Astrocyte of the spinal cord (primary cell): ENCODE results near the gene SLC10A7.

Experiments
- DNase-seq: peaks from one replicate; pipeline ENCODE4 v3.0.0; 2011; ENCODE audit warnings: low read depth, low spot score
- H3K4me3 ChIP-seq: 2 replicates; pipeline ENCODE4 v1.5.1; 2011; ENCODE audit warnings: low read depth, mild to moderate bottlenecking, low read length, moderate library complexity
- CTCF ChIP-seq: IDR thresholded peaks from 2 replicates; pipeline ENCODE4 v1.5.1; 2012; ENCODE audit warnings: low read depth, mild to moderate bottlenecking, low read length, inconsistent platforms
- in situ Hi-C: cut with HindIII; loops from 2 replicates; pipeline ENCODE4 v1.10.0; 2017; ENCODE audit warnings: low sequenced_read_pairs

The SLC10A7 gene

GRCh38 chr4:146224326-146224966, 297.3 kb downstream of the SLC10A7 start:
- no peak overlapping the region for H3K4me3 ChIP-seq
- no peak for TF ChIP-seq CTCF
- no peak for DNase-seq
- in situ Hi-C loops = no loop called here

GRCh38 chr4:146222313-146222712, 299.4 kb downstream of the SLC10A7 start:
- peak; percentile 42 for DNase-seq
- no peak for TF ChIP-seq CTCF

GRCh38 chr4:146214238-146214637, 307.5 kb downstream of the SLC10A7 start, which contains the start of gene REELD1:
REELD1 (plus strand) TSS chr4:146214538; CDS start chr4:146216953, 2,415 bp downstream.
- DNase-seq = no peak
- in situ Hi-C loops = no loop called here
- TF ChIP-seq CTCF = no peak
- H3K4me3 ChIP-seq = no peak within 1 kb of the TSS

More at GRCh38 chr4:146222313-146222712, 299.4 kb downstream of the SLC10A7 start:
- in situ Hi-C loops = no loop called here
- no peak overlapping the region for H3K4me3 ChIP-seq

- no peak overlapping the region for H3K4me3 ChIP-seq
- TF ChIP-seq CTCF = no peak
- DNase-seq = peak; percentile 60
- in situ Hi-C loops = no loop called here
These were observed 309.0 kb downstream of the SLC10A7 start for GRCh38 chr4:146212781-146213180.

- in situ Hi-C loops = no loop called here
- TF ChIP-seq CTCF = no peak
- DNase-seq = no peak
- H3K4me3 ChIP-seq = no peak overlapping the region
These were observed 310.3 kb downstream of the SLC10A7 start for GRCh38 chr4:146211440-146211839.

- TF ChIP-seq CTCF = no peak
- no peak for DNase-seq
- no peak overlapping the region for H3K4me3 ChIP-seq
- in situ Hi-C loops = no loop called here
These were observed 310.9 kb downstream of the SLC10A7 start for GRCh38 chr4:146210890-146211289.
